ENCODE results near the gene SMARCAL1. TPM values are rescaled to one million over a fixed set of nuclear protein-coding genes. Genes with fewer than 3 reads are reported as not detected.
A peak's percentile ranks its signal among the peaks of the same experiment; 100 is the strongest.

SMARCAL1 gene
- total RNA-seq, 2 donors from 2014 or later: 29.1 to 35.1 TPM

GRCh38 chr2:216416571-216417307 lies 4.5 kb downstream of the SMARCAL1 start:
- 93 to 95% methylated on average over 2 to 5 of the region's 6 CpGs for WGBS, 2 experiments (ENCODE audit: insufficient coverage in 1 of 2, insufficient read length in 1 of 2)
- H3K4me3 Mint-ChIP-seq: no peak overlapping the region
- no peaks in the 10 kb centered on the region for H3K9me3 ChIP-seq (ENCODE audit: control insufficient read depth, low read length)
- peaks cover 37% of the 10 kb centered on the region for H3K36me3 Mint-ChIP-seq (ENCODE audit: low read depth)
- H3K27ac Mint-ChIP-seq: peak overlapping the region; percentile 4
- H3K4me3 ChIP-seq (ENCODE audit: low read length): no peak overlapping the region
- no peaks in the 10 kb centered on the region for H3K9me3 Mint-ChIP-seq
- H3K27me3 ChIP-seq (ENCODE audit: control insufficient read depth, insufficient read depth, low read length, poor library complexity, severe bottlenecking): no peaks in the 10 kb centered on the region
- no peak for TF ChIP-seq CTCF (conservative IDR thresholded peaks at IDR 0.05)
- H3K27me3 Mint-ChIP-seq (ENCODE audit: insufficient read depth): no peaks in the 10 kb centered on the region
- peaks cover 57% of the 10 kb centered on the region for H3K36me3 ChIP-seq (ENCODE audit: control insufficient read depth, insufficient read depth, low read length)
- peaks cover 17% of the 10 kb centered on the region for H3K4me1 Mint-ChIP-seq
- DNase-seq: no peak
- no peak overlapping the region for H3K9ac ChIP-seq (ENCODE audit: extremely low read depth, low read length, poor library complexity, severe bottlenecking)
- H3K27ac ChIP-seq (ENCODE audit: low read depth, low read length): no peak overlapping the region
- peaks cover 6% of the 10 kb centered on the region for H3K4me1 ChIP-seq (ENCODE audit: control insufficient read depth, insufficient read depth, low read length)

DNA sequence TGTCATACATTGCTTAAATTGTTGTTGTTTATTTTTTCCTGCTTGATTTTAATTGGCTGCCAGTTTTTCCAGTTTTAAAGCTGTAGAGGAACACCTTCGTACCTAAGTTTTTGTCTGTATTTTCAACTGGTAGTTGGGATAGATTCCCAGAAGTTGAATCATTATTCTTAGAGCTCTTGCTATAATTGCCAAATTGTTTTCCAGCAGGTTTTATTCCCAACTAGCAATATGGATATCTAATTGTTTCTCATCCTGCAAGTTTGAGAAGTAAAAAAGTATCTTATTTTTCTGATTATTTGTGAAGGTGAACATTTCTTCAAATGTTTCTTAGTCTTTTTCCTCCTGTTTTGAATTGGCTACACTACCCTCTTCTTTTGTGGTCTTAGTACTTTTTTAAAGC lies 6.7 kb downstream of the SMARCAL1 start:
- peaks cover 14% of the 10 kb centered on the region for H3K4me1 Mint-ChIP-seq
- peaks cover 57% of the 10 kb centered on the region for H3K36me3 Mint-ChIP-seq (ENCODE audit: low read depth)
- Histone ChIP-seq H3K9me3 (ENCODE audit: control insufficient read depth, low read length) (peaks cover 4% of the 10 kb centered on the region), H3K4me3 (ENCODE audit: low read length) (no peak overlapping the region), H3K27me3 (ENCODE audit: control insufficient read depth, insufficient read depth, low read length, poor library complexity, severe bottlenecking) (no peaks in the 10 kb centered on the region), H3K9ac (ENCODE audit: extremely low read depth, low read length, poor library complexity, severe bottlenecking) (no peak overlapping the region), H3K36me3 (ENCODE audit: control insufficient read depth, insufficient read depth, low read length) (peaks cover 80% of the 10 kb centered on the region), H3K27ac (ENCODE audit: low read depth, low read length) (no peak overlapping the region), H3K4me1 (ENCODE audit: control insufficient read depth, insufficient read depth, low read length) (peaks cover 6% of the 10 kb centered on the region)
- DNase-seq: no peak
- no peaks in the 10 kb centered on the region for H3K27me3 Mint-ChIP-seq (ENCODE audit: insufficient read depth)
- 100% methylated on average over 1 of the region's 1 CpG for WGBS, 2 experiments (ENCODE audit: insufficient coverage in 1 of 2, insufficient read length in 1 of 2)
- no peak for TF ChIP-seq CTCF (conservative IDR thresholded peaks at IDR 0.05)
- no peak overlapping the region for H3K27ac Mint-ChIP-seq
- H3K4me3 Mint-ChIP-seq: no peak overlapping the region
- H3K9me3 Mint-ChIP-seq: no peaks in the 10 kb centered on the region

DNA sequence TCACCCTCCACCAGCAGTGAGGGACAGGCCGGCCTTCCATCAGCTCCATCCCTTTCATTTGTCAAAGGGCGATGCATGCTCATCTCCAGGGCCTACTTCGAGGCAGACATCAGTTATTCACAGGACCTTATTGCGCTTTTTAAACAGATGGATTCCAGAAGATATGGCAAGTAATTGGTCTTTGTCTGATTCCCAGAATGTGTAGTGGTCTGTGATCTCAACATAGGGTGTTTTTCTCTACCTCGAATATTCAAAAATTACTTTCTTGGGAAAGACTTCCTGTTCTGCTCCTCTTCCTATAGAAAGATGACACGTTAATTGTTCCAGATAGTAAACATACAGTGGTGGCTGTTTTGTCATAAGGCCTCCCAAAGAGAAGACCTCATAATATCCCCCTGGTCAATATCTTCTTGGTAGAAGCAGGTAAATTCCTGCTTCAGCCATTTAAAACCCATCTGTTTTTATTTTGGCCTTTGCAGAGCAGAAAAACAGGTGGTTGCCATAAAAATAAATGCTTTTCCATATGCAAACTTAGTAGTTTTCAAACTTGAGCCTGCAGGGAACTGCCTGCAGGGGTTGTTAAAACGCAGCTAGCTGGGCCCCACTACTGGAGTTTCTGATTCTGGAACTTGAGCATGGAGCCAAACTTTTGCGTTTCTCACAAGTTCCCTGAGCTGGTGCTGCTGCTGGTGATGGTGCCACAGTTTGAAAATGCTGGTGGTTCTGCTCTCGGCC lies 8.2 kb downstream of the SMARCAL1 start:
- H3K27me3 Mint-ChIP-seq (ENCODE audit: insufficient read depth): no peaks in the 10 kb centered on the region
- peaks cover 64% of the 10 kb centered on the region for H3K36me3 Mint-ChIP-seq (ENCODE audit: low read depth)
- no peak overlapping the region for H3K4me3 Mint-ChIP-seq
- peaks cover 20% of the 10 kb centered on the region for H3K9me3 ChIP-seq (ENCODE audit: control insufficient read depth, low read length)
- H3K4me1 Mint-ChIP-seq: peaks cover 14% of the 10 kb centered on the region
- no peaks in the 10 kb centered on the region for H3K27me3 ChIP-seq (ENCODE audit: control insufficient read depth, insufficient read depth, low read length, poor library complexity, severe bottlenecking)
- no peak overlapping the region for H3K27ac ChIP-seq (ENCODE audit: low read depth, low read length)
- peaks cover 86% of the 10 kb centered on the region for H3K36me3 ChIP-seq (ENCODE audit: control insufficient read depth, insufficient read depth, low read length)
- no peak for DNase-seq
- H3K27ac Mint-ChIP-seq: no peak overlapping the region
- TF ChIP-seq CTCF (conservative IDR thresholded peaks at IDR 0.05): no peak
- 93 to 96% methylated on average over 5 to 9 of the region's 9 CpGs for whole genome bisulfite sequencing, 2 experiments (ENCODE audit: insufficient coverage in 1 of 2, insufficient read length in 1 of 2)
- no peak overlapping the region for H3K9ac ChIP-seq (ENCODE audit: extremely low read depth, low read length, poor library complexity, severe bottlenecking)
- peaks cover 6% of the 10 kb centered on the region for H3K4me1 ChIP-seq (ENCODE audit: control insufficient read depth, insufficient read depth, low read length)
- H3K4me3 ChIP-seq (ENCODE audit: low read length): no peak overlapping the region
- peaks cover 6% of the 10 kb centered on the region for H3K9me3 Mint-ChIP-seq

Measured in endodermal cell (in vitro differentiated cells).